H1 (cell line): Measurements from ENCODE around the gene SCG3. TPM values are rescaled to one million over a fixed set of nuclear protein-coding genes. Genes with fewer than 3 reads are reported as not detected.

ENCODE experiments used
- CHD7 ChIP-seq: fragments of 300-600 bp; sonication (generic); IDR thresholded peaks from 2 replicates; pipeline ENCODE4 v1.7.1; 2012; ENCODE audit warnings: low read length, moderate library complexity, mild to moderate bottlenecking, inconsistent platforms; ENCODE audit not compliant: insufficient replicate concordance
- CREB1 ChIP-seq: IDR thresholded peaks from 2 replicates; pipeline ENCODE4 v1.6.1; 2012; ENCODE audit warnings: inconsistent platforms
- GABPA ChIP-seq: IDR thresholded peaks from 2 replicates; pipeline ENCODE4 v1.6.1; 2011; ENCODE audit warnings: mild to moderate bottlenecking, low read length, moderate library complexity, borderline replicate concordance; ENCODE audit not compliant: insufficient read depth
- RAD21 ChIP-seq, 2 experiments: IDR thresholded peaks in 1 of 2; conservative IDR thresholded peaks in 1 of 2; 2 replicates each; pipeline ENCODE4 v1.6.1; 2011; ENCODE audit warnings: low read depth in 2 of 2, low read length in 2 of 2, improper control_type of control experiment in 1 of 2, inconsistent platforms in 1 of 2, mild to moderate bottlenecking in 1 of 2, moderate library complexity in 1 of 2
- SP4 ChIP-seq: IDR thresholded peaks from 2 replicates; pipeline ENCODE4 v1.6.1; 2012; ENCODE audit warnings: low read length, inconsistent platforms
- polyA plus RNA-seq, 7 experiments: library from polyadenylated mRNA; depleted of rRNA in 3 of 7; stranded (reverse) in 5 of 7; unstranded in 2 of 7; fragments of >200 nt in 5 of 7; fragments of 200-250 nt in 2 of 7; gene quantifications; 1 replicate in 5 of 7; 2 replicates in 1 of 7; 4 replicates in 1 of 7; pipeline versions ENCODE4 v1.2.1 to v1.2.3, GENCODE V29; 2011 to 2013; ENCODE audit warnings: missing spikeins in 2 of 7, mixed read lengths in 2 of 7
- total RNA-seq: library from RNA; stranded (reverse); fragmentation: NEBNext Ultra II Directional; extraction: Animal tissue kit (Norgen Biotek cat#: 25700); gene quantifications from 2 replicates; pipeline ENCODE4 v1.2.1, GENCODE V29; 2021

Gene SCG3
- total and polyA plus RNA-seq, 2 of the 8 experiments (the other 6 are each of a cell fraction or from before 2014, with no cell fraction given): 5.2 to 45.9 TPM

DNA sequence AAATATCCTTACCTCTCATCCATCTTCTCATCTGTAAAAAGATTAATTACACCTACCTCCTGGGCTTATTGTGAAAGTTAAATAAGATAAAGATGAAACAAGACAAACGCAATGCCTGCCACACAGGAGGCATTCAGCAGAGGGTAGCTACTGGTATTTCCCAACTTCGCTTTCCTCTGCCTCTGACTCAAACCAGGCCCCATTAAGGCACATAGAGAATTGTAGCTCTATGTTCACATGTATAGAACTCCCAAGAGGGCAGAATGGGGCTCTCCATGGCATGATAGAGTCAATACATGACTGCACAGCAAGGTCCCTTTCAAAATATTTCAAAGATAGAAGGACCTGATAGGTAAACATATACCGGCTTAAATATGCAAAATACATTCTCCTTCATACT, 54.8 kb downstream of the SCG3 start (continued):
- no peak for TF ChIP-seq RAD21 (IDR thresholded peaks at IDR 0.05 in 1 of 2, conservative IDR thresholded peaks at IDR 0.05 in 1 of 2; ENCODE audit: low read depth in 2 of 2, low read length in 2 of 2)
- no peak for TF ChIP-seq SP4
- TF ChIP-seq CHD7: no peak
- no peak for TF ChIP-seq CREB1
- TF ChIP-seq GABPA: no peak
